BLaER1 treated with 17β-estradiol and CSF1 and Interleukin-3, amounts not matched to agents 10 nM and 100 nM (cell line): ENCODE data around the gene MYLK.

Experiments used
- H3K27ac ChIP-seq, 11 experiments: shearing (Covaris generic); formaldehyde crosslinking; 2 replicates each; pipeline ENCODE4 v1.8.1; 2022
- H3K27me3 ChIP-seq, 11 experiments: shearing (Covaris generic); formaldehyde crosslinking; 2 replicates each; pipeline ENCODE4 v1.8.1; 2022
- H3K36me3 ChIP-seq, 11 experiments: shearing (Covaris generic); formaldehyde crosslinking; 2 replicates each; pipeline ENCODE4 v1.8.1; 2022
- H3K4me1 ChIP-seq, 10 experiments: shearing (Covaris generic); formaldehyde crosslinking; 2 replicates each; pipeline ENCODE4 v1.8.1; 2022
- H3K4me2 ChIP-seq, 11 experiments: shearing (Covaris generic); formaldehyde crosslinking; 2 replicates each; pipeline ENCODE4 v1.8.1; 2022
- H3K4me3 ChIP-seq, 10 experiments: shearing (Covaris generic); formaldehyde crosslinking; 2 replicates each; pipeline ENCODE4 v1.8.1; 2022
- H3K9ac ChIP-seq, 11 experiments: shearing (Covaris generic); formaldehyde crosslinking; 2 replicates each; pipeline ENCODE4 v1.8.1; 2022
- H3K9me3 ChIP-seq, 11 experiments: shearing (Covaris generic); formaldehyde crosslinking; replicated peaks in 1 of 11; 2 replicates each; pipeline ENCODE4 v1.8.1; 2022
- H4K20me1 ChIP-seq, 11 experiments: shearing (Covaris generic); formaldehyde crosslinking; 2 replicates each; pipeline ENCODE4 v1.8.1; 2022
- Cebpa-rat ChIP-seq, 11 experiments: shearing (Covaris generic); IDR thresholded peaks; 2 replicates each; pipeline ENCODE4 v1.8.1; 2022

The MYLK gene

GRCh38 chr3:123832692-123833397, 51.3 kb downstream of the MYLK start:
- Histone ChIP-seq H3K27me3 (no peaks in the 10 kb centered on the region), H3K4me1 (peaks cover 0 to 9% (median 0%) of the 10 kb centered on the region in 10 experiments; a peak in 4 of 20 replicates), H3K9ac (no peak overlapping the region), H4K20me1 (no peaks in the 10 kb centered on the region), H3K9me3 (peaks cover 16 to 36% (median 26%) of the 10 kb centered on the region in 11 experiments), H3K36me3 (peaks cover 0 to 68% (median 40%) of the 10 kb centered on the region in 11 experiments; a peak in 16 of 22 replicates), H3K4me2 (no peak overlapping the region), H3K27ac (no peak overlapping the region), H3K4me3 (no peak overlapping the region)
- no peak for TF ChIP-seq Cebpa-rat (IDR thresholded peaks at IDR 0.05)

- Histone ChIP-seq H3K4me2 (no peak overlapping the region), H3K27ac (no peak overlapping the region)
- TF ChIP-seq Cebpa-rat (IDR thresholded peaks at IDR 0.05), result no peak
These were observed 52.7 kb downstream of the MYLK start for GRCh38 chr3:123831420-123831819.

GRCh38 chr3:123821920-123822319, 62.2 kb downstream of the MYLK start:
- Histone ChIP-seq H3K27ac (no peak overlapping the region), H3K36me3 (peaks cover 0 to 95% (median 78%) of the 10 kb centered on the region in 11 experiments; a peak in 18 of 22 replicates)

More at GRCh38 chr3:123831420-123831819, 52.7 kb downstream of the MYLK start:
- Histone ChIP-seq H3K4me3 (no peak overlapping the region), H3K9me3 (peaks cover 26 to 44% (median 33%) of the 10 kb centered on the region in 11 experiments), H3K27me3 (no peaks in the 10 kb centered on the region), H3K36me3 (peaks cover 0 to 69% (median 49%) of the 10 kb centered on the region in 11 experiments; a peak in 17 of 22 replicates), H3K9ac (no peak overlapping the region), H3K4me1 (peaks cover 0 to 9% (median 0%) of the 10 kb centered on the region in 10 experiments; a peak in 4 of 20 replicates), H4K20me1 (no peaks in the 10 kb centered on the region)

GRCh38 chr3:123819949-123820348, 64.2 kb downstream of the MYLK start:
- TF ChIP-seq Cebpa-rat (IDR thresholded peaks at IDR 0.05), result no peak
- H3K36me3 ChIP-seq, result peaks cover 0 to 95% (median 70%) of the 10 kb centered on the region in 11 experiments; a peak in 16 of 22 replicates
- H3K4me1 ChIP-seq, result no peaks in the 10 kb centered on the region
- H3K9me3 ChIP-seq, result peaks cover 15 to 51% (median 30%) of the 10 kb centered on the region in 11 experiments
- no peak overlapping the region for H3K4me3 ChIP-seq
- H3K4me2 ChIP-seq, result no peak overlapping the region
- no peaks in the 10 kb centered on the region for H3K27me3 ChIP-seq
- H3K27ac ChIP-seq, result no peak overlapping the region
- H4K20me1 ChIP-seq, result no peaks in the 10 kb centered on the region
- H3K9ac ChIP-seq, result no peak overlapping the region

More at GRCh38 chr3:123821920-123822319, 62.2 kb downstream of the MYLK start:
- Histone ChIP-seq H3K27me3 (no peaks in the 10 kb centered on the region), H4K20me1 (no peaks in the 10 kb centered on the region), H3K4me2 (no peak overlapping the region), H3K9me3 (peaks cover 34 to 71% (median 48%) of the 10 kb centered on the region in 11 experiments), H3K4me1 (no peaks in the 10 kb centered on the region), H3K9ac (no peak overlapping the region), H3K4me3 (no peak overlapping the region)
- TF ChIP-seq Cebpa-rat (IDR thresholded peaks at IDR 0.05), result no peak

- H3K9ac ChIP-seq, result no peak overlapping the region
- no peak overlapping the region for H3K4me3 ChIP-seq
- H3K4me1 ChIP-seq, result no peaks in the 10 kb centered on the region
- H3K4me2 ChIP-seq, result no peak overlapping the region
- H3K9me3 ChIP-seq, result peaks cover 15 to 42% (median 27%) of the 10 kb centered on the region in 11 experiments
- no peaks in the 10 kb centered on the region for H3K27me3 ChIP-seq
- no peaks in the 10 kb centered on the region for H4K20me1 ChIP-seq
- H3K27ac ChIP-seq, result no peak overlapping the region
- TF ChIP-seq Cebpa-rat (IDR thresholded peaks at IDR 0.05), result no peak
- H3K36me3 ChIP-seq, result peaks cover 0 to 95% (median 64%) of the 10 kb centered on the region in 11 experiments; a peak in 16 of 22 replicates
These were observed 65.2 kb downstream of the MYLK start for GRCh38 chr3:123818921-123819429.

- Histone ChIP-seq H3K27ac (no peak overlapping the region), H3K4me3 (no peak overlapping the region), H3K4me2 (no peak overlapping the region), H3K36me3 (peaks cover 0 to 92% (median 63%) of the 10 kb centered on the region in 11 experiments; a peak in 16 of 22 replicates), H4K20me1 (no peaks in the 10 kb centered on the region), H3K9ac (no peak overlapping the region), H3K9me3 (peaks cover 15 to 36% (median 22%) of the 10 kb centered on the region in 11 experiments), H3K27me3 (no peaks in the 10 kb centered on the region), H3K4me1 (no peaks in the 10 kb centered on the region)
- no peak for TF ChIP-seq Cebpa-rat (IDR thresholded peaks at IDR 0.05)
These were observed 65.7 kb downstream of the MYLK start for GRCh38 chr3:123818324-123818920.

GRCh38 chr3:123817413-123817812, 66.7 kb downstream of the MYLK start:
- H3K4me3 ChIP-seq, result no peak overlapping the region
- no peaks in the 10 kb centered on the region for H4K20me1 ChIP-seq
- H3K4me2 ChIP-seq, result no peak overlapping the region
- H3K27ac ChIP-seq, result no peak overlapping the region
- no peak overlapping the region for H3K9ac ChIP-seq
- no peaks in the 10 kb centered on the region for H3K27me3 ChIP-seq
- peaks cover 10 to 26% (median 12%) of the 10 kb centered on the region in 11 experiments for H3K9me3 ChIP-seq
- peaks cover 0 to 89% (median 53%) of the 10 kb centered on the region in 11 experiments; a peak in 16 of 22 replicates for H3K36me3 ChIP-seq
- no peaks in the 10 kb centered on the region for H3K4me1 ChIP-seq
- TF ChIP-seq Cebpa-rat (IDR thresholded peaks at IDR 0.05), result no peak

GRCh38 chr3:123816673-123817207, 67.4 kb downstream of the MYLK start:
- Histone ChIP-seq H3K9ac (no peak overlapping the region), H3K36me3 (peaks cover 0 to 89% (median 46%) of the 10 kb centered on the region in 11 experiments; a peak in 15 of 22 replicates), H3K9me3 (peaks cover 4 to 19% (median 6%) of the 10 kb centered on the region in 11 experiments; a peak in 20 of 22 replicates), H3K27ac (no peak overlapping the region), H3K4me3 (no peak overlapping the region), H3K4me1 (no peaks in the 10 kb centered on the region), H4K20me1 (no peaks in the 10 kb centered on the region), H3K27me3 (no peaks in the 10 kb centered on the region), H3K4me2 (no peak overlapping the region)
- TF ChIP-seq Cebpa-rat (IDR thresholded peaks at IDR 0.05), result no peak

- Histone ChIP-seq H3K9ac (no peak overlapping the region), H3K4me2 (no peak overlapping the region), H3K4me3 (no peak overlapping the region), H4K20me1 (no peaks in the 10 kb centered on the region), H3K36me3 (peaks cover 0 to 84% (median 41%) of the 10 kb centered on the region in 11 experiments; a peak in 14 of 22 replicates), H3K27me3 (no peaks in the 10 kb centered on the region), H3K9me3 (peaks cover 0 to 12% (median 0%) of the 10 kb centered on the region in 11 experiments; a peak in 4 of 22 replicates), H3K4me1 (0 out of 20 replicates have a peak, but pooled peaks cover 0 to 3% (median 0%) of the 10 kb centered on the region in 10 experiments), H3K27ac (no peak overlapping the region)
- TF ChIP-seq Cebpa-rat (IDR thresholded peaks at IDR 0.05), result no peak
These were observed 68.2 kb downstream of the MYLK start for GRCh38 chr3:123815981-123816380.
